Thymus (tissue), 11 donors: Measurements from ENCODE around the gene WNT3. TPM values are rescaled to one million over a fixed set of nuclear protein-coding genes. Genes with fewer than 3 reads are reported as not detected.
"Not testable (repeated sequence)": the region's sequence is repeated elsewhere in the genome, so short reads cannot be mapped to it uniquely, and the experiment has no call there.

Experiments used
- DNase-seq, 9 donors: peaks; one replicate each; pipeline ENCODE4 v3.0.0-alpha.2; 2013; ENCODE audit warnings: low spot score in 9 of 9, low read depth in 6 of 9, missing footprints in 1 of 9
- H3K27ac ChIP-seq, 2 donors: one replicate each; pipeline ENCODE4 v1.5.1; 2013; ENCODE audit warnings: control low read depth in 1 of 2, low read depth in 1 of 2, low read length in 1 of 2, mild to moderate bottlenecking in 1 of 2, moderate library complexity in 1 of 2
- H3K27me3 ChIP-seq, 2 donors: one replicate each; pipeline ENCODE4 v1.5.1; 2013; ENCODE audit warnings: low read length in 1 of 2; ENCODE audit not compliant: control insufficient read depth in 2 of 2, insufficient read depth in 1 of 2
- H3K36me3 ChIP-seq, 2 donors: one replicate each; pipeline ENCODE4 v1.5.1; 2013; ENCODE audit warnings: low read length in 1 of 2, mild to moderate bottlenecking in 1 of 2, moderate library complexity in 1 of 2; ENCODE audit not compliant: control insufficient read depth in 2 of 2, insufficient read depth in 2 of 2
- H3K4me1 ChIP-seq, 2 donors: one replicate each; pipeline ENCODE4 v1.5.1; 2013; ENCODE audit warnings: low read length in 2 of 2; ENCODE audit not compliant: control insufficient read depth in 2 of 2, insufficient read depth in 2 of 2
- H3K4me3 ChIP-seq, 2 donors: one replicate each; pipeline ENCODE4 v1.5.1; 2013; ENCODE audit warnings: low read length in 2 of 2, control low read depth in 1 of 2, mild to moderate bottlenecking in 1 of 2
- H3K9me3 ChIP-seq, 2 donors: one replicate each; pipeline ENCODE4 v1.5.1; 2013; ENCODE audit warnings: low read length in 1 of 2, mild to moderate bottlenecking in 1 of 2; ENCODE audit not compliant: control insufficient read depth in 2 of 2, insufficient read depth in 1 of 2
- WGBS: extraction: QIAGEN DNeasy Blood & Tissue Kit; methylation state at CpG from one replicate; pipeline ENCODE4 v1.1.7; 2013; 5-methylcytosine and 5-hydroxymethylcytosine counted together
- polyA plus RNA-seq: library from polyadenylated mRNA; stranded (reverse); fragments of 200-250 nt; gene quantifications from one replicate; pipeline ENCODE4 v1.2.3, GENCODE V29; 2013
- total RNA-seq: library from RNA; stranded (reverse); fragments of 120-200 nt; gene quantifications from one replicate; pipeline ENCODE4 v1.2.4, GENCODE V29; 2013
- donor health status: healthy.

Gene WNT3
- total and polyA plus RNA-seq, 2 donors, result 0.42 to 1.0 TPM

DNA sequence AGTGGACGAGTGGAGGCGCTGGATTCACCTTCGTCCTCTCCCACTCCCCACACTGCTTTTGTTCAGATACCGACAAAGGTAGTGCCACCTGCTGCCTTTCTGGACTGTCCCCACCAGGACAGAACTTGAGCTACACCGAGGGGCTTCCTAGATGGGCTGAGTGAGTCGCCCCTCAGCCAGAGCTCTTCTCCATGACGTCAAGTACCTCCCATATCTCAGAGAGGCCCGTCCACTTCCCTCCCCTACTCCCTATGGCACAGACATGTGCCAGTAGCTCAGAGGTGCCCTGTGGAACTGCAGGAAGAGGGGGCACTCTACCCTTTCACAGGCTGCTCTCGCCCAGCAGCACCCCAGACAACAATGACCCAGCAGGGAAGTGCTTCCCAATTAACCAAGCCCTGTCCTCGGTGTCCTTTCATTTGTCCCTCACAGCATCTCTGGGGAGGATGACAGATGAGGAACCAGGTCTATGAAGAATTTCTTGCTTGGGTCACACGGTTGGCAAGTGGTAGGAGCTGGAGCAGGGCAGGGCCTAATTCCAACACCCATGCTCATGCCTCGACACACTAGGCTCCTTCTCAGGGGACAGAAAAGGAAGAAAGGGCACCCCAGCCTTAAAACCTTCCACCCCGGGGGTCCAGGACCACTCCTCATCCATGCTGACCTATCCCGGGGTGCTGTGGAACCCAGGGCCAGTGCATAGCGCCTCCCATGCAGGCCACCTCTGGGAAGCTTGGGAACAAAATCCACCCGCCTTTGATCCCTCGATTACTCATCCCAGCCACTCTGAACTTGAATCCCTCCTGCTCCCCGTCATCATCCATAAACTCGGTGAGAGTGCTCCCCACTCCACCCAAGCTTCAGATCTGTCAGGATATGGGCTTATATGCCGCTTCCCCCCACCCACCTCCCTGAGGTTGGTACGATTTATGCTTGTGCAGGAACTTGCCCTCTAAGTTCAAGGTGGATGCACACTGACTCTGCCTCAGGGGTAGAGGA, 51.7 kb downstream of the WNT3 start:
- Histone ChIP-seq H3K27me3 (peaks cover 27 to 40% of the 10 kb centered on the region in 2 donors), H3K27ac (no peak overlapping the region), H3K9me3 (peaks cover 2 to 3% of the 10 kb centered on the region in 2 donors), H3K36me3 (no peaks in the 10 kb centered on the region), H3K4me3 (no peak overlapping the region), H3K4me1 (peaks cover 0 to 12% of the 10 kb centered on the region in 2 donors)
- no peak for DNase-seq
- 96% methylated on average over 21 of the region's 21 CpGs for WGBS

DNA sequence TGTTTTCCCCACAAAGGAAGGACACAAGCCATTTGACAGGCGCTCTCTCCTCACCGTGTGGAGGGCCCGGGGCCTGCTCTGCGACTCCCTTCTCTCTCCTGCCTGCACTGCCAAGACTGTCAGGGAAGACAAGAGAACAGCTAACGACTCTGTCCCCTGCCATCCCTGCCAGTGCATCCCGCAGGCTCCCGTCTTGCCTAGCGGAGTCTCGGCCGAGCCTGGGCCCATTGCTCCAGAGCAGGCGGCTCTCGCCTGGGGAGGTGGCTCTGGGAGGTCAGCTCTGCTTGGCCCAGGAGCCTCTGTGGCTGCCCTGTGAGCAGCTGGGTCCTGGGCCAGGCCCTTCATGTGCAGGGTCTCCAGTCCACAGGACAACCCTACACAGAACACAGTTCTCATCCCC, 53.0 kb downstream of the WNT3 start:
- no peak for DNase-seq
- H3K27ac ChIP-seq, result no peak overlapping the region
- WGBS, result 98% methylated on average over 12 of the region's 12 CpGs
- H3K9me3 ChIP-seq, result peaks cover 2 to 3% of the 10 kb centered on the region in 2 donors
- H3K27me3 ChIP-seq, result peaks cover 15 to 32% of the 10 kb centered on the region in 2 donors
- no peak overlapping the region for H3K4me3 ChIP-seq
- H3K36me3 ChIP-seq, result no peaks in the 10 kb centered on the region
- peaks cover 0 to 7% of the 10 kb centered on the region in 2 donors for H3K4me1 ChIP-seq

DNA sequence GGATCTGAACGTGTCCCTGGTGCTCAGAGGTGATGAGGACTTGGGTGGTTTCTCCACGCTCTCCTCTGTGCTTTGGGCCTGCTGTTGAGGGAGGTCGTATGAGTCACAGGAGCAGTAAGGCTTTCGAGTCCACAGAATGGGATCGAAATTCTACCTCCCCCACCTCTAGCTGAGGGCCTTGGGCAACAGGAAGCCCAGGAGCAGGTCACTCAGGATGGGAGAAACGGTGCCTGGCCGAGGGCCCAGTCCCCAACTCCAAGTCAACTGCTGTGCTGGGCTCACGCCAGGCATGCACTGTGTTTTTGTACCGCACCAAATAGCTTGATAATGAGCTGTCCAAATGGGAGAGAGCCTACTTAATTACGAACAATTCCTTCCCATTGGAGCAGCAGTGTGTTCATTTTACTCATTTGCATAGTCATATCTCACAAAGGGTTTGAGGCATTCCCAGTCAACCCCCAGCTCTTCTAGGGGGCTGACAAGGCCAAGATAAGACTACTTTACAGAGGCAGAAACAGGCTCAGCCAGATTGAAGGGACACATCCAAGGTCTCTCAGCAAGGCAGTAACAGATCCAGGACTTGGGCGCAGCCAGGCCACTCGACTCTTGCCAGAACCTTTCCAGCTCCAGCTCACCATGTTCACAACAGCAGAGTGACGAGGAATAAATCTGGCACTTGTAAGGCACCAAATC, 53.6 kb downstream of the WNT3 start:
- WGBS, result 92% methylated on average over 13 of the region's 13 CpGs
- H3K4me3 ChIP-seq, result no peak overlapping the region
- no peaks in the 10 kb centered on the region for H3K36me3 ChIP-seq
- peaks cover 2 to 3% of the 10 kb centered on the region in 2 donors for H3K9me3 ChIP-seq
- peaks cover 0 to under 1% of the 10 kb centered on the region in 2 donors for H3K4me1 ChIP-seq
- DNase-seq, result no peak
- H3K27me3 ChIP-seq, result peaks cover 10 to 26% of the 10 kb centered on the region in 2 donors
- H3K27ac ChIP-seq, result no peak overlapping the region

DNA sequence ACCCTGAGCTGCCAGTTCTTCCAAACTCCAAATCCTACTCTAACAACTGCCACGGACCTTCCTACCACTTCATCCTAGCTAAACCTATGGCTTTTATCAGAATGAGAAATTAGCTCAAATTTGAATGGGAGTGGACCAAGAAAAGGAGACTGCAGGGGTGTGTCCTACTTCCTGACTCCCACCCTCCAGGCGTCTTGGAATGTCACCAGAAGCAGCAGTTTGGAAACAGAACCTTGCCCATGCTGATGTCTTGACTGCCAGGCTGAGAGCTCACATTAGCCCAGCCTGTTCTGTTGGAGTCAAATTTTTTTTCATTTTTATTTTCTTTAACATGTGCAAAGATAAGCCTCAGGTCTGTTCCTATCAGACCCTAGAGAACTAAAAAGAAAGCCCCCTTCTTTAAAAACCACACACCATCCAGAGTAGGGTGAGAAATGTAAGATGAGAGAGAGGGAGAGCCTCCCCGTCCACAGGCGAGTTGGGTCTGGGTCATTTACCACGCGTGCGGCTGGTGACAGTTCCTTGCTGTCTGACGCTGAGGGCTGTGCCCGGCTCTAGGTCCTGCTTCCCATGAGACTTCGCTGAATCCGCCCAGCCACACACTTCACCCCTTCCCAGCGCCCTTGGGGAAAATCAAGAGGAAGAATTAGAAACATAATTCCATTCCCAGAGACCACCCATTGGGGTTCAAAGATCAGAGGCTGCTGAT, 54.3 kb downstream of the WNT3 start:
- peaks cover 0 to 4% of the 10 kb centered on the region in 2 donors for H3K36me3 ChIP-seq
- WGBS, result 96% methylated on average over 12 of the region's 12 CpGs
- no peak for DNase-seq

DNA sequence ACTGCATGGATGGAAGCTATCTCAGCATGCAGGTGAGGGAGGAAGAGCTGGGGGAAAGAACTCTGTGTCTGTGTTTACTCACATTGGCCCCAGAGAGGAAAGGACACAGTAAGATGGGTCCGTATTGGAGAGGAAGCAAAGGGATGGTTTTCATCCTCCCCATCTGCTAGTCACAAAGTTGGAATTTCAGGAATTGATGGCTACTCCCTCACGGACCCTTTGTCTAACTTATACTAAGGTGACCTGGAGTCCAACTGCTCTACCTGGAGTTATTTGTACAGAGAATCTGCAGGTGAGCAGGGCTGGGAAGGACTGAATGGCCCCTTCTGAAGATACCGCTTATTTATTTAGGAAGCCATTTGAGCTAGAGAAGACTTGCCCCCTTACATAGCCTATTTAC, 55.1 kb downstream of the WNT3 start:
- H3K27me3 ChIP-seq, result peaks cover 3 to 12% of the 10 kb centered on the region in 2 donors
- no peaks in the 10 kb centered on the region for H3K9me3 ChIP-seq
- H3K27ac ChIP-seq, result no peak overlapping the region
- no peaks in the 10 kb centered on the region for H3K4me1 ChIP-seq
- WGBS, result 95% methylated on average over 3 of the region's 3 CpGs
- H3K4me3 ChIP-seq, result no peak overlapping the region
- DNase-seq, result no peak
- H3K36me3 ChIP-seq, result peaks cover 0 to 9% of the 10 kb centered on the region in 2 donors

More for the DNA sequence above, 54.3 kb downstream of the WNT3 start:
- Histone ChIP-seq H3K27ac (no peak overlapping the region), H3K9me3 (peaks cover 0 to 3% of the 10 kb centered on the region in 2 donors), H3K4me3 (no peak overlapping the region), H3K27me3 (peaks cover 4 to 19% of the 10 kb centered on the region in 2 donors), H3K4me1 (no peaks in the 10 kb centered on the region)

DNA sequence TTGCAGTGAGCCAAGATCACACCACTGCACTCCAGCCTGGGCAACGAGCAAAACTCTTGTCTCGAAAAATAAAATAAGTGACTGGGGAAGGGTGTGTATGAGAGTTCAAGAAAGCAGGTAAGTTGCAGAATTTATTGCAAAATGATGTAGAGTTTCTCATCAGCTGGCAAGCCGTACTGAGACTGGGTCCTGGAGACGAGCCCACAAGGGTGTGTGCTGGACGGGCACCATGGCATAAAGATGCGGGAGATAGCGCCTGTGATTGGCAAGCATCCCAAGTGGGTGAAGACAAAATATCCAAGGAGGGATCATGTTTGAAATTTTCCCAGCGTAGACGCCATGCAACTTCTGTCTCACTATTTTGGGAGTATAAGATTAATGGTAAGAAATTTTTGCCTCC, 59.4 kb downstream of the WNT3 start:
- DNase-seq, result no peak
- Histone ChIP-seq H3K9me3 (no peaks in the 10 kb centered on the region), H3K4me3 (no peak overlapping the region), H3K27me3 (no peaks in the 10 kb centered on the region), H3K36me3 (peaks cover 21 to 27% of the 10 kb centered on the region in 2 donors), H3K4me1 (no peaks in the 10 kb centered on the region), H3K27ac (no peak overlapping the region)
- 98% methylated on average over 9 of the region's 9 CpGs for WGBS

DNA sequence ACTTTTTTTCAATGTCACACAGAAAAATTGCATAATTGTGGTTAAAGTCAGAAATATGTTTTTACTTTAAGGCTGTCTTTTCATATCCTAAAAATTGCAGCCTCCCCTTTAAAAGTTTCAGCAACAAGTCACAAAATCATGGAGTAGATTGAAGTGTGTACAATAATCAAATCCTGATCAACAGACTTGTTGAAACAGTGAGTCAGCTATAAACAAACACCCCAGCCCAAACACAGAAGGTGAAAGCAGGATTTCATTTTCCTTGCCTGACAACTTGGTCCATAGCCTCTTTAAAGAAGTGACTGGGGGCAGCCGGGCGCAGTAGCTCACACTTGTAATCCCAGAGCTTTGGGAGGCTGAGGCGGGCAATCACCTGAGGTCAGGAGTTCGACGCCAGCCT, 59.9 kb downstream of the WNT3 start:
- Histone ChIP-seq H3K4me3 (no peak overlapping the region), H3K36me3 (peaks cover 21 to 30% of the 10 kb centered on the region in 2 donors), H3K27ac (no peak overlapping the region), H3K4me1 (no peaks in the 10 kb centered on the region), H3K27me3 (no peaks in the 10 kb centered on the region), H3K9me3 (no peaks in the 10 kb centered on the region)
- DNase-seq, result no peak
- WGBS, result 98% methylated on average over 5 of the region's 5 CpGs

DNA sequence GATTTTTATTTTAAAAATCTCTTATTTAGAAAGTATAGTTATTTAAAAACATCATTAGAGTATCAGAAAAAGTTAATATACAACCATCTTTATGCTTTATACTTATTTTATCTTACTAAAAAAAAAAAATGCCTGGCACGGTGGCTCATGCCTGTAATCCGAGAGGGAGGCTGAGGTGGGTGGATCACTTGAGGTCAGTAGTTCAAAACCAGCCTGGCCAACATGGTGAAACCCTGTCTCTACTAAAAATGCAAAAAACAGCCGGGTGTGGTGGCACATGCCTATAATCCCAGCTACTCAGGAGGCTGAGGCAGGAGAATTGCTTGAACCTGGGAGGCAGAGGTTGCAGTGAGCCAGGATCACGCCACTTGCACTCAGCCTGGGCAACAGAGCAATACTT, 60.9 kb downstream of the WNT3 start:
- not testable (repeated sequence) for H3K4me1 ChIP-seq, H3K4me3 ChIP-seq, H3K27ac ChIP-seq, H3K27me3 ChIP-seq, H3K9me3 ChIP-seq, DNase-seq
- H3K36me3 ChIP-seq, result peaks cover 26 to 37% of the 10 kb centered on the region in 2 donors
- 98% methylated on average over 4 of the region's 4 CpGs for WGBS
